ENCODE measurements around the gene EFCAB5. TPM values are rescaled to one million over a fixed set of nuclear protein-coding genes. Genes with fewer than 3 reads are reported as not detected.
"Not testable (repeated sequence)": the region's sequence is repeated elsewhere in the genome, so short reads cannot be mapped to it uniquely, and the experiment has no call there.

Gene EFCAB5
- total RNA-seq: under 1 TPM; 0.24 to 0.48 TPM

- ChIA-PET CTCF (interaction anchor here (1.3 to 2.2 kb wide), 2 partner anchors 10 to 134 kb away, joined by 6 to 18 read pairs; no protein-coding TSS in a partner anchor), POLR2A (no interaction called here)
- no peaks in the 10 kb centered on the region for H3K9me3 Mint-ChIP-seq
- no peaks in the 10 kb centered on the region for H3K4me1 Mint-ChIP-seq (ENCODE audit: low read depth)
- intact Hi-C loops (cut with micrococcal nuclease): no loop called here
- H3K36me3 Mint-ChIP-seq: no peaks in the 10 kb centered on the region
- no peak for DNase-seq
- no peak within 1 kb of the TSS for H3K27ac Mint-ChIP-seq
- no peaks in the 10 kb centered on the region for H3K27me3 Mint-ChIP-seq
- H3K4me3 Mint-ChIP-seq: no peak within 1 kb of the TSS
Observed at GRCh38 chr17:29941334-29941733, at the start of gene EFCAB5. TSS of gene EFCAB5 (plus strand) at chr17:29941634. CDS start at chr17:29941797, 163 bp downstream.

- no peaks in the 10 kb centered on the region for H3K27me3 Mint-ChIP-seq
- H3K4me3 Mint-ChIP-seq: no peak overlapping the region
- POLR2A ChIA-PET: no interaction called here
- DNase-seq: no peak
- peaks cover 2% of the 10 kb centered on the region for H3K9me3 Mint-ChIP-seq
- H3K4me1 Mint-ChIP-seq (ENCODE audit: low read depth): peaks cover 14% of the 10 kb centered on the region
- intact Hi-C loops (cut with micrococcal nuclease): no loop called here
- no peak overlapping the region for H3K27ac Mint-ChIP-seq
- CTCF ChIA-PET: interaction anchor here (1.0 to 1.1 kb wide), 2 partner anchors 39 to 113 kb away, joined by 3 to 9 read pairs; no protein-coding TSS in a partner anchor
- H3K36me3 Mint-ChIP-seq: peaks cover 6% of the 10 kb centered on the region
Observed at GRCh38 chr17:29892201-29892600, 49.2 kb upstream of the EFCAB5 start.

- peaks cover 12% of the 10 kb centered on the region for H3K4me1 Mint-ChIP-seq (ENCODE audit: low read depth)
- POLR2A ChIA-PET; intact Hi-C loops (cut with micrococcal nuclease); H3K4me3 Mint-ChIP-seq; DNase-seq; H3K27me3 Mint-ChIP-seq; H3K36me3 Mint-ChIP-seq; H3K27ac Mint-ChIP-seq; H3K9me3 Mint-ChIP-seq; CTCF ChIA-PET: not testable (repeated sequence)
Observed at GRCh38 chr17:29897136-29897535, 44.3 kb upstream of the EFCAB5 start.

- no peak for DNase-seq
- Mint-ChIP-seq H3K27me3 (no peaks in the 10 kb centered on the region), H3K36me3 (peaks cover 17% of the 10 kb centered on the region), H3K27ac (no peak overlapping the region), H3K4me1 (ENCODE audit: low read depth) (peaks cover 28% of the 10 kb centered on the region), H3K4me3 (no peak overlapping the region), H3K9me3 (peaks cover 13% of the 10 kb centered on the region)
- POLR2A ChIA-PET: no interaction called here
- intact Hi-C loops (cut with micrococcal nuclease): no loop called here
- CTCF ChIA-PET: interaction anchor here (2.4 kb wide), 1 partner anchor 28 kb away, joined by 5 read pairs; no protein-coding TSS in a partner anchor
Observed at GRCh38 chr17:29903471-29903870, 38.0 kb upstream of the EFCAB5 start.

- ChIA-PET POLR2A (interaction anchor here (0.7 kb wide), 1 partner anchor 8 kb away, joined by 4 read pairs; no protein-coding TSS in a partner anchor), CTCF (interaction anchor here (2.4 kb wide), 1 partner anchor 26 kb away, joined by 5 read pairs; no protein-coding TSS in a partner anchor)
- Mint-ChIP-seq H3K36me3 (peaks cover 18% of the 10 kb centered on the region), H3K9me3 (peaks cover 13% of the 10 kb centered on the region), H3K4me1 (ENCODE audit: low read depth) (peaks cover 39% of the 10 kb centered on the region), H3K4me3 (no peak overlapping the region), H3K27ac (no peak overlapping the region), H3K27me3 (no peaks in the 10 kb centered on the region)
- DNase-seq: no peak
- intact Hi-C loops (cut with micrococcal nuclease): no loop called here
Observed at GRCh38 chr17:29905086-29905878, 36.2 kb upstream of the EFCAB5 start.

- Mint-ChIP-seq H3K9me3 (peaks cover 13% of the 10 kb centered on the region), H3K4me3 (no peak overlapping the region), H3K27me3 (no peaks in the 10 kb centered on the region), H3K27ac (no peak overlapping the region), H3K4me1 (ENCODE audit: low read depth) (peaks cover 39% of the 10 kb centered on the region), H3K36me3 (peaks cover 18% of the 10 kb centered on the region)
- intact Hi-C loops (cut with micrococcal nuclease): no loop called here
- DNase-seq: no peak
- ChIA-PET CTCF (interaction anchor here (2.4 kb wide), 1 partner anchor 26 kb away, joined by 5 read pairs; no protein-coding TSS in a partner anchor), POLR2A (no interaction called here)
Observed at GRCh38 chr17:29905879-29906167, 35.6 kb upstream of the EFCAB5 start.

GRCh38 chr17:29906969-29907368 is 34.5 kb upstream of the EFCAB5 start:
- H3K36me3 Mint-ChIP-seq: peaks cover 18% of the 10 kb centered on the region
- intact Hi-C loops (cut with micrococcal nuclease): no loop called here

GRCh38 chr17:29909236-29910003 is 32.0 kb upstream of the EFCAB5 start:
- ChIA-PET CTCF (interaction anchor here (0.7 to 1.7 kb wide), 4 partner anchors 20 to 184 kb away, joined by 3 to 6 read pairs (median 4); partner anchors contain the start of gene SSH2), POLR2A (no interaction called here)
- Mint-ChIP-seq H3K27me3 (no peaks in the 10 kb centered on the region), H3K36me3 (peaks cover 18% of the 10 kb centered on the region), H3K27ac (no peak overlapping the region), H3K9me3 (peaks cover 13% of the 10 kb centered on the region), H3K4me1 (ENCODE audit: low read depth) (peaks cover 23% of the 10 kb centered on the region), H3K4me3 (no peak overlapping the region)
- intact Hi-C loops (cut with micrococcal nuclease): no loop called here
- DNase-seq: no peak

More at GRCh38 chr17:29906969-29907368, 34.5 kb upstream of the EFCAB5 start:
- peaks cover 36% of the 10 kb centered on the region for H3K4me1 Mint-ChIP-seq (ENCODE audit: low read depth)
- H3K27ac Mint-ChIP-seq: no peak overlapping the region
- H3K27me3 Mint-ChIP-seq: no peaks in the 10 kb centered on the region
- CTCF ChIA-PET: no interaction called here
- POLR2A ChIA-PET: no interaction called here
- H3K9me3 Mint-ChIP-seq: peaks cover 13% of the 10 kb centered on the region
- no peak overlapping the region for H3K4me3 Mint-ChIP-seq
- DNase-seq: no peak

GRCh38 chr17:29911641-29912177 is 29.7 kb upstream of the EFCAB5 start:
- CTCF ChIA-PET: interaction anchor here (2.7 kb wide), 1 partner anchor 19 kb away, joined by 17 read pairs; no protein-coding TSS in a partner anchor
- H3K9me3 Mint-ChIP-seq: peaks cover 5% of the 10 kb centered on the region
- intact Hi-C loops (cut with micrococcal nuclease): no loop called here
- no peak for DNase-seq
- no peak overlapping the region for H3K27ac Mint-ChIP-seq
- H3K4me1 Mint-ChIP-seq (ENCODE audit: low read depth): peaks cover 24% of the 10 kb centered on the region
- no peak overlapping the region for H3K4me3 Mint-ChIP-seq
- H3K36me3 Mint-ChIP-seq: peaks cover 6% of the 10 kb centered on the region
- POLR2A ChIA-PET: no interaction called here
- no peaks in the 10 kb centered on the region for H3K27me3 Mint-ChIP-seq

GRCh38 chr17:29914819-29915537 is 26.5 kb upstream of the EFCAB5 start:
- Mint-ChIP-seq H3K36me3 (no peaks in the 10 kb centered on the region), H3K27me3 (no peaks in the 10 kb centered on the region), H3K27ac (no peak overlapping the region), H3K4me3 (no peak overlapping the region), H3K4me1 (ENCODE audit: low read depth) (peaks cover 27% of the 10 kb centered on the region), H3K9me3 (no peaks in the 10 kb centered on the region)
- ChIA-PET POLR2A (no interaction called here), CTCF (no interaction called here)
- intact Hi-C loops (cut with micrococcal nuclease): no loop called here
- DNase-seq: no peak

GRCh38 chr17:29918016-29918415 is 23.4 kb upstream of the EFCAB5 start:
- no peak overlapping the region for H3K27ac Mint-ChIP-seq
- H3K36me3 Mint-ChIP-seq: no peaks in the 10 kb centered on the region
- no peaks in the 10 kb centered on the region for H3K27me3 Mint-ChIP-seq
- H3K4me1 Mint-ChIP-seq (ENCODE audit: low read depth): peaks cover 24% of the 10 kb centered on the region
- H3K4me3 Mint-ChIP-seq: no peak overlapping the region
- ChIA-PET POLR2A (no interaction called here), CTCF (interaction anchor here (4.9 kb wide), 1 partner anchor 13 kb away, joined by 51 read pairs; the partner anchor contains the start of gene SSH2)
- DNase-seq: no peak
- no peaks in the 10 kb centered on the region for H3K9me3 Mint-ChIP-seq
- intact Hi-C loops (cut with micrococcal nuclease): no loop called here

Data from activated CD4-positive, alpha-beta memory T cell treated with anti-CD3 and anti-CD28 coated beads for 36 hours (primary cell).